ENCODE measurements around the gene KICS2.

KICS2 gene

GRCh38 chr12:64175254-64175945, 46.7 kb downstream of the KICS2 start:
- H3K4me3 ChIP-seq (ENCODE audit: low read depth, low read length): no peak overlapping the region

- no peak overlapping the region for H3K4me3 ChIP-seq (ENCODE audit: low read depth, low read length)
These were observed 48.6 kb downstream of the KICS2 start for GRCh38 chr12:64173456-64173855.

Measured in iPS-11a (cell line).